ENCODE data around the gene CKAP5.
A peak's percentile ranks its signal among the peaks of the same experiment; 100 is the strongest.

CKAP5 gene

GRCh38 chr11:46868912-46869311 is 22.8 kb upstream of the CKAP5 start:
- Mint-ChIP-seq H3K36me3 (ENCODE audit: low read depth) (no peaks in the 10 kb centered on the region), H3K9me3 (no peaks in the 10 kb centered on the region), H3K4me3 (no peak overlapping the region), H3K27me3 (ENCODE audit: low read depth) (peaks cover 14% of the 10 kb centered on the region), H3K4me1 (ENCODE audit: low read depth) (no peaks in the 10 kb centered on the region), H3K27ac (no peak overlapping the region)

DNA sequence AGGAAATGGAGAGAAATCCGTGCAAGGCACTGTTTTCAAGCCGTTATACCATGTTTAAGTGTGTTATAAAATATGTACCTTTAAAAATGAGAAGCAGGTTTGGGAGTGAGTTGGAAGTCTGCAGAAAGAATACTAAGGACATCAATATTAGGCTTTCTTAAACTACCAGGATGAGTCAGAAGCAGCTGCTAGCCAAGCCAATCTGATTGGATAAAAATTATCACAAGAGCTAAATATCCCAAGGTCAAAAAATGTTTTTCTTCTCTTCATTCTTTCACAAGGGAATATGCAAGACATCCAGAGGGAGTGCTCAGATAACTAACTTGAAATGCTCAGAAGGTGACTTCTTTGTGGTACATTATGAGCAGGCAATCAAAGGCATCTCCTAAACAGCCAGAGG is 19.3 kb upstream of the CKAP5 start:
- H3K27me3 Mint-ChIP-seq (ENCODE audit: low read depth) = peaks cover 21% of the 10 kb centered on the region
- H3K4me3 Mint-ChIP-seq = no peak overlapping the region
- H3K9me3 Mint-ChIP-seq = no peaks in the 10 kb centered on the region
- no peaks in the 10 kb centered on the region for H3K4me1 Mint-ChIP-seq (ENCODE audit: low read depth)
- no peaks in the 10 kb centered on the region for H3K36me3 Mint-ChIP-seq (ENCODE audit: low read depth)
- H3K27ac Mint-ChIP-seq = no peak overlapping the region

DNA sequence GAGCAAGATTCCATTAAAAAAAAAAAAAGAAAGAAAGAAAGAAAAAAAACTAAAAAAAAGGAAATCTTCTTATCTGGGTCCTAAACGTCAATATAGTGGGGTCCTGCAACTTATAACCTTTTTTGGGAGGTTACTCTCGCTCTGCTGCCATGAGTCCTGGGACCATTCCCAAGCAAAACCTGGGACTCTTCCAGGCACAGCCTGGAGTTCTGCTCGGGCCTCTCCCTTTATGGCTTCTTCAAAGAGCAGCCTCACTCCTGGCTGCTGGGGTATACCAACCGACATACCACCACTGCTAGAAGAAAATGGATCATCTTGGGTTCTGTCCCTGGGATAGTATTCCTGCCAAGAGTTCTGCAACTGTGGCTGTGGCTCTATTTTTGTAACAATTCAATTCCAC is 14.1 kb upstream of the CKAP5 start:
- no peaks in the 10 kb centered on the region for H3K9me3 Mint-ChIP-seq
- no peaks in the 10 kb centered on the region for H3K36me3 Mint-ChIP-seq (ENCODE audit: low read depth)
- no peaks in the 10 kb centered on the region for H3K4me1 Mint-ChIP-seq (ENCODE audit: low read depth)
- no peak overlapping the region for H3K27ac Mint-ChIP-seq
- H3K4me3 Mint-ChIP-seq = no peak overlapping the region
- peaks cover 15% of the 10 kb centered on the region for H3K27me3 Mint-ChIP-seq (ENCODE audit: low read depth)

GRCh38 chr11:46858920-46859546 is 13.0 kb upstream of the CKAP5 start:
- Mint-ChIP-seq H3K4me1 (ENCODE audit: low read depth) (no peaks in the 10 kb centered on the region), H3K27me3 (ENCODE audit: low read depth) (peaks cover 11% of the 10 kb centered on the region), H3K4me3 (no peak overlapping the region), H3K9me3 (no peaks in the 10 kb centered on the region), H3K36me3 (ENCODE audit: low read depth) (no peaks in the 10 kb centered on the region), H3K27ac (no peak overlapping the region)

GRCh38 chr11:46857666-46858065 is 11.6 kb upstream of the CKAP5 start:
- no peak overlapping the region for H3K27ac Mint-ChIP-seq
- no peaks in the 10 kb centered on the region for H3K4me1 Mint-ChIP-seq (ENCODE audit: low read depth)
- H3K27me3 Mint-ChIP-seq (ENCODE audit: low read depth) = peaks cover 7% of the 10 kb centered on the region
- no peak overlapping the region for H3K4me3 Mint-ChIP-seq
- H3K9me3 Mint-ChIP-seq = no peaks in the 10 kb centered on the region
- H3K36me3 Mint-ChIP-seq (ENCODE audit: low read depth) = no peaks in the 10 kb centered on the region

- Mint-ChIP-seq H3K4me3 (no peak overlapping the region), H3K27me3 (ENCODE audit: low read depth) (peaks cover 3% of the 10 kb centered on the region), H3K27ac (no peak overlapping the region), H3K36me3 (ENCODE audit: low read depth) (no peaks in the 10 kb centered on the region), H3K9me3 (no peaks in the 10 kb centered on the region), H3K4me1 (ENCODE audit: low read depth) (no peaks in the 10 kb centered on the region)
These were observed 10.7 kb upstream of the CKAP5 start for GRCh38 chr11:46856605-46857343.

DNA sequence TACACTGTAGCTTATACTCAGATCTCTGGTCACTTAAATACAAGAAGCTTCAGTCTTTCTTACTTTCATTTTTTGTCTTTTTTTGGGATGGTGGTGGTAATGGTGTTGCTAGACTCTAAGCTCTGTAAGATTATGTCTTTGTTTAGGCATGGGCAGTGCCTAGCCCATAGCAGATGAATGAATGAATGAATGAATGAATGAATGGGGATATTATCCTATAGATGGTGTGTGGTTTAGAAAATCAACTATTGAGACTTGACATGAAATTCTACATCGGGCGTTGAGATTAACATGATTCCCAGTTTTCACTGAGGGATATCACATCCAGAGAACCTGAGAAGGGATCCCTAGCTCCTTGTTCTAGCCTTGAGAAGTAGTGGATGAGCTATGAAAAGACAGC is 9.8 kb upstream of the CKAP5 start:
- no peak overlapping the region for H3K27ac Mint-ChIP-seq
- no peak overlapping the region for H3K4me3 Mint-ChIP-seq
- peaks cover 3% of the 10 kb centered on the region for H3K27me3 Mint-ChIP-seq (ENCODE audit: low read depth)
- no peaks in the 10 kb centered on the region for H3K4me1 Mint-ChIP-seq (ENCODE audit: low read depth)
- H3K9me3 Mint-ChIP-seq = no peaks in the 10 kb centered on the region
- no peaks in the 10 kb centered on the region for H3K36me3 Mint-ChIP-seq (ENCODE audit: low read depth)

DNA sequence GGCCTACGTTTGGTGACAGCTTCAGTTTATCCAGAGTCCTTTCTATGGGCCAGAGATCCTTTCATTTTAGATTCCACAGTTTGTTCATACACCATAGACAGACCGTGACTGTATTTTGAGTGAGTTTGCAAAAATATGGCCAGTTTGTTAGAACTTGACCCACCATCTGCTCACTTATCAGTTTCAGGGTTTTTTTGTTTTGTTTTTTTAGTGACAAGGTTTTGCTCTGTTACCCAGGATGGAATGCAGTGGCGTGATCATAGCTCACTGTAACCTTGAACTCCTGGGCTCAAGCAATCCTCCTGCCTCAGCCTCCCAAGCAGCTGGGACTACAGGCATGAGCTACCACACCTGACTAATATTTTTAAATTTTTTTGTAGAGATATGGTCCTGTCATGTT is 9.1 kb upstream of the CKAP5 start:
- Mint-ChIP-seq H3K4me3 (no peak overlapping the region), H3K27me3 (ENCODE audit: low read depth) (no peaks in the 10 kb centered on the region)

GRCh38 chr11:46850829-46851380 is 4.8 kb upstream of the CKAP5 start:
- H3K27me3 Mint-ChIP-seq (ENCODE audit: low read depth) = peaks cover 8% of the 10 kb centered on the region
- no peak overlapping the region for H3K4me3 Mint-ChIP-seq
- H3K4me1 Mint-ChIP-seq (ENCODE audit: low read depth) = peaks cover 9% of the 10 kb centered on the region
- no peak overlapping the region for H3K27ac Mint-ChIP-seq
- H3K36me3 Mint-ChIP-seq (ENCODE audit: low read depth) = no peaks in the 10 kb centered on the region
- H3K9me3 Mint-ChIP-seq = no peaks in the 10 kb centered on the region

More for the DNA sequence above, 9.1 kb upstream of the CKAP5 start:
- H3K9me3 Mint-ChIP-seq = no peaks in the 10 kb centered on the region
- H3K36me3 Mint-ChIP-seq (ENCODE audit: low read depth) = no peaks in the 10 kb centered on the region
- no peak overlapping the region for H3K27ac Mint-ChIP-seq
- H3K4me1 Mint-ChIP-seq (ENCODE audit: low read depth) = no peaks in the 10 kb centered on the region

- Mint-ChIP-seq H3K9me3 (no peaks in the 10 kb centered on the region), H3K36me3 (ENCODE audit: low read depth) (no peaks in the 10 kb centered on the region), H3K27ac (no peak overlapping the region), H3K4me3 (no peak overlapping the region), H3K4me1 (ENCODE audit: low read depth) (peaks cover 15% of the 10 kb centered on the region), H3K27me3 (ENCODE audit: low read depth) (peaks cover 8% of the 10 kb centered on the region)
These were observed 3.6 kb upstream of the CKAP5 start for GRCh38 chr11:46849631-46850030.

- H3K27me3 Mint-ChIP-seq (ENCODE audit: low read depth) = peaks cover 8% of the 10 kb centered on the region
- peak overlapping the region; percentile 96 for H3K27ac Mint-ChIP-seq
- H3K9me3 Mint-ChIP-seq = no peaks in the 10 kb centered on the region
- H3K4me1 Mint-ChIP-seq (ENCODE audit: low read depth) = peaks cover 35% of the 10 kb centered on the region
- H3K36me3 Mint-ChIP-seq (ENCODE audit: low read depth) = peaks cover 1% of the 10 kb centered on the region
- peak overlapping the region; percentile 96 for H3K4me3 Mint-ChIP-seq
These were observed 390 bp upstream of the CKAP5 start for GRCh38 chr11:46846510-46846830.

DNA sequence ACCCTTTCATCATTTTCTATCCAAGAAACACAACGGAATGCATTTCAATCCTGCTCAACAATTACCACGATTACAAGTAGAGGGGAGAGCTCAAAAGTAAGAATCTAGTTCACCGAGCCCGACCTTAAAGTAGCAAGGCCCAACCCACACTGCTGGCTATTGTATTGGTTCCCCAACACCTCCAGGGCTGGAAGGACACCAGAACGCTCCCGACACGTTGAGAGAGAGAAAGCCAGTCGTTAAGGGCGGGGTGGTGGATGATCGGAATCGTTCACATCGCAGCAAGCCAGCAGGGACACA is 690 bp downstream of the CKAP5 start:
- Mint-ChIP-seq H3K4me1 (ENCODE audit: low read depth) (peaks cover 35% of the 10 kb centered on the region), H3K4me3 (peak overlapping the region; percentile 89), H3K36me3 (ENCODE audit: low read depth) (peaks cover 1% of the 10 kb centered on the region), H3K27me3 (ENCODE audit: low read depth) (peaks cover 8% of the 10 kb centered on the region), H3K9me3 (no peaks in the 10 kb centered on the region), H3K27ac (peak overlapping the region; percentile 84)

- Mint-ChIP-seq H3K4me3 (no peak overlapping the region), H3K4me1 (ENCODE audit: low read depth) (peaks cover 39% of the 10 kb centered on the region), H3K27me3 (ENCODE audit: low read depth) (no peaks in the 10 kb centered on the region)
These were observed 6.0 kb downstream of the CKAP5 start for GRCh38 chr11:46840116-46840515.

DNA sequence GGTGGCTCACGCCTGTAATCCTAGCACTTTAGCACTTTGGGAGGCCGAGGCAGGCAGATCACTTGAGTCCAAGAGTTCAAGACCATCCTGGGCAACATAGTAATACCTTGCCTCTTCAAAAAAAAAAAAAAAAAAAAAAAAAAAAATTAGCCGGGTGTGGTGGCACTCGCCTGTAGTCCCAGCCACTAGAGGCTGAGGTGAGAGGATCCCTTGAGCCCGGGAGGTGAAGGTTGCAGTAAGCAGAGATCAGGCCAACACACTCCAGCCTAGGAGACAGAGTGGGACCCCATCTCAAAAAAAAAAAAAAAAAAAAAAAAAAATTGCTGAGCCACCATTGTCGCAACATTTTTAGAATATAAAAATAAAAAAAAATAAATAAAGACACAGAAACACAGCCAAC is 7.6 kb downstream of the CKAP5 start:
- no peaks in the 10 kb centered on the region for H3K36me3 Mint-ChIP-seq (ENCODE audit: low read depth)
- peaks cover 28% of the 10 kb centered on the region for H3K4me1 Mint-ChIP-seq (ENCODE audit: low read depth)
- no peaks in the 10 kb centered on the region for H3K27me3 Mint-ChIP-seq (ENCODE audit: low read depth)
- no peak overlapping the region for H3K27ac Mint-ChIP-seq
- H3K4me3 Mint-ChIP-seq = no peak overlapping the region
- no peaks in the 10 kb centered on the region for H3K9me3 Mint-ChIP-seq

More at GRCh38 chr11:46840116-46840515, 6.0 kb downstream of the CKAP5 start:
- Mint-ChIP-seq H3K36me3 (ENCODE audit: low read depth) (peaks cover 1% of the 10 kb centered on the region), H3K27ac (no peak overlapping the region), H3K9me3 (no peaks in the 10 kb centered on the region)

GRCh38 chr11:46837860-46838259 is 8.2 kb downstream of the CKAP5 start:
- no peaks in the 10 kb centered on the region for H3K9me3 Mint-ChIP-seq
- no peaks in the 10 kb centered on the region for H3K27me3 Mint-ChIP-seq (ENCODE audit: low read depth)
- H3K27ac Mint-ChIP-seq = no peak overlapping the region
- H3K4me1 Mint-ChIP-seq (ENCODE audit: low read depth) = peaks cover 25% of the 10 kb centered on the region
- H3K36me3 Mint-ChIP-seq (ENCODE audit: low read depth) = peaks cover 2% of the 10 kb centered on the region
- no peak overlapping the region for H3K4me3 Mint-ChIP-seq

Measured in T-helper 1 cell treated with Interleukin-12 subunit alpha and Interleukin-12 subunit beta and Interleukin-4 antibody, amounts not matched to agents 30 μg/mL and 1 μg/mL, for 36 hours (primary cell).